Loucy (cell line): ENCODE measurements around the gene CDH5.

Experiments used
- H2AFZ ChIP-seq: fragments of 200-600 bp; sonication (generic); 2 replicates; pipeline ENCODE4 v1.6.0; 2016; ENCODE audit warnings: antibody characterized with exemption, mild to moderate bottlenecking, low read length, moderate library complexity
- H3F3A ChIP-seq: fragments of 200-600 bp; 2 replicates; pipeline ENCODE4 v1.6.0; 2016; ENCODE audit warnings: antibody characterized with exemption, low read depth, mild to moderate bottlenecking
- H3K27me3 ChIP-seq: fragments of 200-600 bp; sonication (generic); 2 replicates; pipeline ENCODE4 v1.6.1; 2014; ENCODE audit warnings: low read length, mild to moderate bottlenecking; ENCODE audit not compliant: insufficient read depth, poor library complexity, severe bottlenecking
- H3K36me3 ChIP-seq: fragments of 200-600 bp; sonication (generic); 2 replicates; pipeline ENCODE4 v1.6.1; 2016; ENCODE audit warnings: low read length; ENCODE audit not compliant: insufficient read depth
- H3K4me1 ChIP-seq: fragments of 200-600 bp; sonication (generic); 2 replicates; pipeline ENCODE4 v1.5.1; 2014; ENCODE audit warnings: low read length, mild to moderate bottlenecking; ENCODE audit not compliant: insufficient read depth, poor library complexity, severe bottlenecking
- H3K4me2 ChIP-seq: fragments of 200-600 bp; sonication (generic); 2 replicates; pipeline ENCODE4 v1.6.0; 2014; ENCODE audit warnings: antibody characterized with exemption, low read length, low read depth, mild to moderate bottlenecking; ENCODE audit not compliant: poor library complexity, severe bottlenecking
- H3K4me3 ChIP-seq: fragments of 200-600 bp; sonication (generic); 2 replicates; pipeline ENCODE4 v1.5.1; 2014; ENCODE audit warnings: low read length, mild to moderate bottlenecking, mixed read lengths; ENCODE audit not compliant: poor library complexity, severe bottlenecking
- H3K79me2 ChIP-seq: fragments of 200-600 bp; sonication (generic); 2 replicates; pipeline ENCODE4 v1.6.1; 2014; ENCODE audit warnings: low read length; ENCODE audit not compliant: insufficient read depth
- H3K9ac ChIP-seq: fragments of 200-600 bp; sonication (generic); 2 replicates; pipeline ENCODE4 v1.6.0; 2014; ENCODE audit warnings: mild to moderate bottlenecking, low read depth, low read length, moderate library complexity; ENCODE audit not compliant: poor library complexity, severe bottlenecking
- H3K9me2 ChIP-seq: fragments of 200-600 bp; sonication (generic); replicated peaks from 2 replicates; pipeline ENCODE4 v1.6.1; 2016; ENCODE audit warnings: low read depth, low read length, mixed read lengths
- H3K9me3 ChIP-seq: fragments of 200-600 bp; sonication (generic); 2 replicates; pipeline ENCODE4 v1.6.1; 2014; ENCODE audit warnings: mild to moderate bottlenecking, antibody characterized with exemption, low read length, low read depth; ENCODE audit not compliant: insufficient read depth
- H4K20me1 ChIP-seq: fragments of 200-600 bp; sonication (generic); 2 replicates; pipeline ENCODE4 v1.6.0; 2014; ENCODE audit warnings: antibody characterized with exemption, low read length, mild to moderate bottlenecking; ENCODE audit not compliant: insufficient read depth, poor library complexity, severe bottlenecking
- EZH2phosphoT487 ChIP-seq: fragments of 200-600 bp; IDR thresholded peaks from 2 replicates; pipeline ENCODE4 v1.6.1; 2018; ENCODE audit warnings: antibody characterized with exemption, mild to moderate bottlenecking, moderate library complexity, borderline replicate concordance
- TF ChIP-seq, protein P1 (sequence below): fragments of 200-600 bp; sonication (generic); conservative IDR thresholded peaks from 2 replicates; pipeline ENCODE4 v1.5.1; 2014; ENCODE audit warnings: mild to moderate bottlenecking, antibody characterized with exemption, low read length

CDH5 gene

DNA sequence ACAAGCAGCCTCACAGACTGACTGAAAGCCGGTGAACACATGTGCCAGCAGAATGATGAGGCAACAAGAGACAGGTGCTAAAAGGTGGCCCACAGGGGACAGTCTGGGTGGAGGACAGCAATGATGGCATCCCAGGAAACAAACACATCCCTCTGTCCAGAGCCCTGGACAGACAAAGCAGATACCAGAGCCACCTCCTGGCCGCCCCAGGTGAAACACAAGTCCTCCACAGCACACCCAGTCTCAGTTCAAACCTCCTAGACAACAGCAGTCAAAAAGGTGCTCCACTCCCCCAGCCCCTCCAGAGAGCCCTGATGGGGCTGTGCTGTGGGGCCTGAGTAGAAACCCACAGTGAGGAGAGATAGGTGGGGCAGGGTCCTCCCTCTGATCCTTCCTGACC is 20.3 kb upstream of the CDH5 start:
- Histone ChIP-seq H3K36me3 (no peaks in the 10 kb centered on the region), H3K27me3 (no peaks in the 10 kb centered on the region), H4K20me1 (no peaks in the 10 kb centered on the region), H3K4me1 (no peaks in the 10 kb centered on the region), H3K4me2 (no peak overlapping the region), H3F3A (no peaks in the 10 kb centered on the region), H3K79me2 (no peaks in the 10 kb centered on the region), H3K9ac (no peak overlapping the region), H3K4me3 (no peak overlapping the region), H3K9me3 (no peaks in the 10 kb centered on the region), H3K9me2 (no peaks in the 10 kb centered on the region), H2AFZ (no peak overlapping the region)
- TF ChIP-seq EZH2phosphoT487, result no peak
- TF ChIP-seq, protein P1, sequence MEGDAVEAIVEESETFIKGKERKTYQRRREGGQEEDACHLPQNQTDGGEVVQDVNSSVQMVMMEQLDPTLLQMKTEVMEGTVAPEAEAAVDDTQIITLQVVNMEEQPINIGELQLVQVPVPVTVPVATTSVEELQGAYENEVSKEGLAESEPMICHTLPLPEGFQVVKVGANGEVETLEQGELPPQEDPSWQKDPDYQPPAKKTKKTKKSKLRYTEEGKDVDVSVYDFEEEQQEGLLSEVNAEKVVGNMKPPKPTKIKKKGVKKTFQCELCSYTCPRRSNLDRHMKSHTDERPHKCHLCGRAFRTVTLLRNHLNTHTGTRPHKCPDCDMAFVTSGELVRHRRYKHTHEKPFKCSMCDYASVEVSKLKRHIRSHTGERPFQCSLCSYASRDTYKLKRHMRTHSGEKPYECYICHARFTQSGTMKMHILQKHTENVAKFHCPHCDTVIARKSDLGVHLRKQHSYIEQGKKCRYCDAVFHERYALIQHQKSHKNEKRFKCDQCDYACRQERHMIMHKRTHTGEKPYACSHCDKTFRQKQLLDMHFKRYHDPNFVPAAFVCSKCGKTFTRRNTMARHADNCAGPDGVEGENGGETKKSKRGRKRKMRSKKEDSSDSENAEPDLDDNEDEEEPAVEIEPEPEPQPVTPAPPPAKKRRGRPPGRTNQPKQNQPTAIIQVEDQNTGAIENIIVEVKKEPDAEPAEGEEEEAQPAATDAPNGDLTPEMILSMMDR, result no peak

DNA sequence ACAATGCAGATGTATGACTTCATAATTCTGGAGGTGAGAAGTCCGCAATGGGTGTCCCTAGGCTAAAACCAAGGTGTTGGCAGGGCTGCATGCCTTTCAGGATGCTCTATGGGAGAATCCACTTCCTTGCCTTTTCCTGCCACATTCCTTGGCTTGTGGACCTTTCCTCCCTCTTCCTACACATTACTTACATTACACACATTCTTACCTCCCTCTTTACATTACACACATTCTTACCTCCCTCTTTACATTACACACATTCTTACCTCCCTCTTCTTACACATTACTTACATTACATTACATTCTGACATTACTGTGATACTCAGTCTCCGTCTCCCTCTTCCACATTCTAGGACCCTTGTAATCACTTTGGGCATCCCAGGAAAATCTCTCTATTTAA is 14.2 kb upstream of the CDH5 start:
- Histone ChIP-seq H3K4me2 (no peak overlapping the region), H3K79me2 (no peaks in the 10 kb centered on the region), H3K9me2 (no peaks in the 10 kb centered on the region), H3K4me1 (no peaks in the 10 kb centered on the region), H3K9me3 (no peaks in the 10 kb centered on the region), H3K36me3 (no peaks in the 10 kb centered on the region), H4K20me1 (no peaks in the 10 kb centered on the region), H3K27me3 (no peaks in the 10 kb centered on the region), H3F3A (no peaks in the 10 kb centered on the region), H3K4me3 (no peak overlapping the region), H2AFZ (no peak overlapping the region), H3K9ac (no peak overlapping the region)
- TF ChIP-seq EZH2phosphoT487, result no peak
- TF ChIP-seq, protein P1, result no peak

DNA sequence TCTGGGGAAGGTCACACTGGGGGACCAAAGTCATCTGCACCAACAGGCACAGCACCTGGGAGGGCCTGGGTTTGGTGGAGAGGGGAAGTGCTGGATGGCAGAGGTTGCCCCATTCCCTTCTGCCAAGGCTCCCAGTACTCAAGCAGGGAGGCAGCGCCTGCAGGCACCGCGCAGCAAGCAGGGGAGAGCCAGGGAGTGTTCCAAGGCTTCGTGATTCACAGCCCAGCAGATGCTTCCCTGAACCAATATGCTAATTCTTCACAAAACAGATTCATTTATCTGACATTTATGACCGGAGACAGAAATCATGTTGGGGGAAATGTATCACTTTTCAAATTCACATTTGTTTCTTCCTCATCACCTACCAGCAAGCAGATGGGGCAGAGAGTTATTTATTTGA is 13.4 kb upstream of the CDH5 start:
- Histone ChIP-seq H3K4me1 (no peaks in the 10 kb centered on the region), H3K4me3 (no peak overlapping the region), H3F3A (no peaks in the 10 kb centered on the region), H3K9me3 (no peaks in the 10 kb centered on the region), H3K4me2 (no peak overlapping the region), H3K9me2 (no peaks in the 10 kb centered on the region), H3K36me3 (no peaks in the 10 kb centered on the region), H4K20me1 (no peaks in the 10 kb centered on the region), H3K9ac (no peak overlapping the region), H3K27me3 (no peaks in the 10 kb centered on the region), H3K79me2 (no peaks in the 10 kb centered on the region), H2AFZ (no peak overlapping the region)
- TF ChIP-seq, protein P1, result no peak
- no peak for TF ChIP-seq EZH2phosphoT487
